BJ (cell line): ENCODE data around the gene LYRM2. TPM values are rescaled to one million over a fixed set of nuclear protein-coding genes. Genes with fewer than 3 reads are reported as not detected.

Experiments
- CTCF ChIA-PET: fragments of 350-600 bp; formaldehyde crosslinking; extraction: SDS; loops from one replicate; lab custom pipeline; 2021; ENCODE audit warnings: antibody characterized with exemption, inconsistent platforms; lab: Yijun Ruan, JAX
- POLR2A ChIA-PET: fragments of 300-600 bp; sonication (Branson Sonifier 250); formaldehyde crosslinking; extraction: SDS; loops from one replicate; lab custom pipeline; 2021; ENCODE audit warnings: antibody characterized with exemption; lab: Charles Lee
- DNase-seq: peaks from one replicate; pipeline ENCODE4 v3.0.0-alpha.2; 2011; ENCODE audit warnings: low read depth
- H3K27me3 ChIP-seq: 2 replicates; pipeline ENCODE4 v1.6.0; 2011; ENCODE audit warnings: low read length; ENCODE audit not compliant: control insufficient read depth, insufficient read depth
- H3K36me3 ChIP-seq: 2 replicates; pipeline ENCODE4 v1.5.1; 2011; ENCODE audit warnings: low read length; ENCODE audit not compliant: control insufficient read depth, insufficient read depth
- H3K4me3 ChIP-seq: 2 replicates; pipeline ENCODE4 v1.5.1; 2011; ENCODE audit warnings: low read depth, mild to moderate bottlenecking, control low read depth, low read length
- CTCF ChIP-seq: IDR thresholded peaks from 2 replicates; pipeline ENCODE4 v1.5.1; 2011; ENCODE audit warnings: low read depth, mild to moderate bottlenecking, control low read depth, inconsistent platforms, low read length, moderate library complexity; ENCODE audit not compliant: insufficient read depth
- polyA plus RNA-seq: library from polyadenylated mRNA; depleted of rRNA; stranded (reverse); fragments of >200 nt; gene quantifications from 2 replicates; pipeline ENCODE4 v1.2.3, GENCODE V29; 2011

LYRM2 gene
- polyA plus RNA-seq, 1 experiment, result 15.3 TPM

GRCh38 chr6:89605861-89606260, 32.7 kb downstream of the LYRM2 start:
- POLR2A ChIA-PET, result no interaction called here
- Histone ChIP-seq H3K27me3 (no peaks in the 10 kb centered on the region), H3K36me3 (no peaks in the 10 kb centered on the region), H3K4me3 (no peak overlapping the region)
- CTCF ChIA-PET, result no interaction called here
- TF ChIP-seq CTCF, result no peak
- no peak for DNase-seq

GRCh38 chr6:89604653-89605052, 33.9 kb downstream of the LYRM2 start:
- Histone ChIP-seq H3K36me3 (no peaks in the 10 kb centered on the region), H3K27me3 (no peaks in the 10 kb centered on the region), H3K4me3 (no peak overlapping the region)
- no peak for TF ChIP-seq CTCF
- ChIA-PET POLR2A (no interaction called here), CTCF (no interaction called here)
- DNase-seq, result no peak

GRCh38 chr6:89602166-89602565, 36.4 kb downstream of the LYRM2 start:
- no peak for DNase-seq
- CTCF ChIA-PET, result no interaction called here
- POLR2A ChIA-PET, result no interaction called here
- Histone ChIP-seq H3K36me3 (no peaks in the 10 kb centered on the region), H3K27me3 (no peaks in the 10 kb centered on the region), H3K4me3 (no peak overlapping the region)
- TF ChIP-seq CTCF, result no peak

GRCh38 chr6:89599727-89600126, 38.8 kb downstream of the LYRM2 start:
- Histone ChIP-seq H3K36me3 (no peaks in the 10 kb centered on the region), H3K27me3 (no peaks in the 10 kb centered on the region), H3K4me3 (no peak overlapping the region)
- POLR2A ChIA-PET, result no interaction called here
- CTCF ChIA-PET, result interaction anchor here (1.4 kb wide), 1 partner anchor 10 kb away, joined by 4 read pairs; no protein-coding TSS in a partner anchor
- no peak for TF ChIP-seq CTCF
- no peak for DNase-seq

GRCh38 chr6:89597988-89598387, 40.6 kb downstream of the LYRM2 start:
- CTCF ChIA-PET, result interaction anchor here (1.2 kb wide), 1 partner anchor 13 kb away, joined by 3 read pairs; no protein-coding TSS in a partner anchor
- DNase-seq, result no peak

More at GRCh38 chr6:89597988-89598387, 40.6 kb downstream of the LYRM2 start:
- TF ChIP-seq CTCF, result no peak
- no peaks in the 10 kb centered on the region for H3K27me3 ChIP-seq
- H3K36me3 ChIP-seq, result no peaks in the 10 kb centered on the region
- POLR2A ChIA-PET, result no interaction called here
- H3K4me3 ChIP-seq, result no peak overlapping the region
